SK-N-SH treated with all-trans-retinoic acid at 6 μM for 48 hours (cell line): ENCODE data around the gene SRGAP2B.
"Not testable (repeated sequence)": the region's sequence is repeated elsewhere in the genome, so short reads cannot be mapped to it uniquely, and the experiment has no call there.

Experiments used
- ARNTL ChIP-seq: fragments of 450-650 bp; formaldehyde crosslinking; IDR thresholded peaks from 2 replicates; pipeline ENCODE4 v1.5.0; 2020; ENCODE audit warnings: low read depth, mild to moderate bottlenecking, moderate library complexity, borderline replicate concordance
- RARB ChIP-seq: fragments of 250-450 bp; sonication (Bioruptor Pico); IDR thresholded peaks from 2 replicates; pipeline ENCODE4 v1.8.0; 2021; ENCODE audit warnings: mild to moderate bottlenecking, moderate library complexity
- ZFP30 ChIP-seq: fragments of 450-650 bp; formaldehyde crosslinking; IDR thresholded peaks from 2 replicates; pipeline ENCODE4 v1.5.0; 2022; ENCODE audit warnings: mild to moderate bottlenecking, moderate library complexity

DNA sequence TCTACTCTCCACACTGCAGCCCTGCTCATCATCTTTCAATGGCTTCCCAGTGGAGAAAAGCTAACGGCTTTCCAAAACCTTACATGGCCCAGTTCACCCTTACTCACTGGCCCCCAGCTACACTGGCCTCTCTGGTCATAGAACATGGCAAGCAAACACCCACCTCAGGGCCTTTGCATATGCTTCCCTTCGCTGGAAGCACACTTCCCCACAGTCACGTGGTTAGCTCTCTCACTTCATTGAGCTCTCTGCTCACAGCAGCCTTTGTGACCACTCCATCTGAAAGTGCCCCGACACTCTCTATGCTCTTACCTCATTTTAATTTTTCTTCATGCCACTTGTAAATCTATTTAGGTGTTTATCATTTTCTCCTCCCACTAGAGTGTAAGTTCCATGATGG lies 83.3 kb downstream of the SRGAP2B start:
- not testable (repeated sequence) for TF ChIP-seq ZFP30; ARNTL; RARB (CRISPR knock-in tag)
